ENCODE results near the gene CACNG4.

DNA sequence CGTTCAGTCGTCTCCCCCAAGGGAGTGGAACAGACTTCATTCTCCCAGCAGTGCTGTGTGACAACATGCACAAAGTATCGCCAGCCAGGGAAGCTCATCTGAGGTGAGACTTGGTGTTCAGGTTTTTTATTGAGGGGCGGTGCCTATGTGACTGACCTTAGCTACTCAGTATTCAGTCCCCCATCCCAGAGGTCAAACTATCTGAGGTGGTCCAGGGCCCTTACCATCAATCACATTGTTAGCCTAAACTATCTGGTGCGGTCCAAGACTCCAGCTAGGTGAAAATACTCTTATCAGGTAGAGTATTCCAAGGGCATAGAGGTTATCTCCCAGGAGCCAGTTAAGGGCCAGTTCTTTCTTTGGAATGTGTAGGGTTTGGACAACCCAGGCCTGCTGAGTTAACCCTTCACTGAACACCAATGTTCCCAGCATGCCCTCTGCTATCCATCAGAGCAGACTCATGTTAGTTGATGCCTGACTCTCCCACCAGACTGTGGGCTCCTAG is 74.4 kb downstream of the CACNG4 start:
- TF ChIP-seq, protein P1, sequence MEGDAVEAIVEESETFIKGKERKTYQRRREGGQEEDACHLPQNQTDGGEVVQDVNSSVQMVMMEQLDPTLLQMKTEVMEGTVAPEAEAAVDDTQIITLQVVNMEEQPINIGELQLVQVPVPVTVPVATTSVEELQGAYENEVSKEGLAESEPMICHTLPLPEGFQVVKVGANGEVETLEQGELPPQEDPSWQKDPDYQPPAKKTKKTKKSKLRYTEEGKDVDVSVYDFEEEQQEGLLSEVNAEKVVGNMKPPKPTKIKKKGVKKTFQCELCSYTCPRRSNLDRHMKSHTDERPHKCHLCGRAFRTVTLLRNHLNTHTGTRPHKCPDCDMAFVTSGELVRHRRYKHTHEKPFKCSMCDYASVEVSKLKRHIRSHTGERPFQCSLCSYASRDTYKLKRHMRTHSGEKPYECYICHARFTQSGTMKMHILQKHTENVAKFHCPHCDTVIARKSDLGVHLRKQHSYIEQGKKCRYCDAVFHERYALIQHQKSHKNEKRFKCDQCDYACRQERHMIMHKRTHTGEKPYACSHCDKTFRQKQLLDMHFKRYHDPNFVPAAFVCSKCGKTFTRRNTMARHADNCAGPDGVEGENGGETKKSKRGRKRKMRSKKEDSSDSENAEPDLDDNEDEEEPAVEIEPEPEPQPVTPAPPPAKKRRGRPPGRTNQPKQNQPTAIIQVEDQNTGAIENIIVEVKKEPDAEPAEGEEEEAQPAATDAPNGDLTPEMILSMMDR (IDR thresholded peaks at IDR 0.05): no peak
- TF ChIP-seq POLR2A (IDR thresholded peaks at IDR 0.05): no peak

Measured in uterus (tissue), 2 donors.